Hepatocyte (in vitro differentiated cells): ENCODE results near the gene MFAP3.

Source experiments
- EZH2 ChIP-seq: fragments of 200-600 bp; sonication (generic); IDR thresholded peaks from 2 replicates; pipeline ENCODE4 v1.6.1; 2016; ENCODE audit warnings: antibody characterized with exemption, mild to moderate bottlenecking, borderline replicate concordance
- EZH2phosphoT487 ChIP-seq: fragments of 200-600 bp; sonication (generic); IDR thresholded peaks from one replicate; pipeline ENCODE4 v1.6.1; 2018; ENCODE audit warnings: antibody characterized with exemption, mild to moderate bottlenecking, low read depth, moderate library complexity; ENCODE audit not compliant: unreplicated experiment, severe bottlenecking
- TF ChIP-seq, protein P1 (sequence below): fragments of 200-600 bp; sonication (generic); IDR thresholded peaks from 2 replicates; pipeline ENCODE4 v1.5.1; 2016; ENCODE audit warnings: antibody characterized with exemption, mild to moderate bottlenecking; ENCODE audit not compliant: poor library complexity

DNA sequence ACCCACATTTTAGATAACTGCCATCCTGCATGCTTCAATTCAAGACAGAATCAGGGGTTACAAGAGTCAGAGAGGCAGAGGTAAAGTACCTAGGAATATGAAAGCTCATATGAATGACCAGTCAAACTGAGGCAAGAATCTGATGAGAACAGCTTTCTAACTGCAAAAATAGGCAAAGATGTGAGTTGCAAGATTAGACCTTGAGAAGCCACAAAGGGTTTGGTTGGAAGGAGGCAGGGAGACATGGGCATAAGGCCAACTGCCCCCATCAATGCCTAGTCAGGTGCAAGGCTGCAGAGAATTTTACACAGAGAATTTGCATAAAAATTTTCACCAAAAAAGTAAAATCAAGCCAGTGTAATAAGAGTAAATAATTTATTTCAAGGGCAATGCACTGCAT lies 12.8 kb upstream of the MFAP3 start:
- TF ChIP-seq, protein P1, sequence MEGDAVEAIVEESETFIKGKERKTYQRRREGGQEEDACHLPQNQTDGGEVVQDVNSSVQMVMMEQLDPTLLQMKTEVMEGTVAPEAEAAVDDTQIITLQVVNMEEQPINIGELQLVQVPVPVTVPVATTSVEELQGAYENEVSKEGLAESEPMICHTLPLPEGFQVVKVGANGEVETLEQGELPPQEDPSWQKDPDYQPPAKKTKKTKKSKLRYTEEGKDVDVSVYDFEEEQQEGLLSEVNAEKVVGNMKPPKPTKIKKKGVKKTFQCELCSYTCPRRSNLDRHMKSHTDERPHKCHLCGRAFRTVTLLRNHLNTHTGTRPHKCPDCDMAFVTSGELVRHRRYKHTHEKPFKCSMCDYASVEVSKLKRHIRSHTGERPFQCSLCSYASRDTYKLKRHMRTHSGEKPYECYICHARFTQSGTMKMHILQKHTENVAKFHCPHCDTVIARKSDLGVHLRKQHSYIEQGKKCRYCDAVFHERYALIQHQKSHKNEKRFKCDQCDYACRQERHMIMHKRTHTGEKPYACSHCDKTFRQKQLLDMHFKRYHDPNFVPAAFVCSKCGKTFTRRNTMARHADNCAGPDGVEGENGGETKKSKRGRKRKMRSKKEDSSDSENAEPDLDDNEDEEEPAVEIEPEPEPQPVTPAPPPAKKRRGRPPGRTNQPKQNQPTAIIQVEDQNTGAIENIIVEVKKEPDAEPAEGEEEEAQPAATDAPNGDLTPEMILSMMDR: no peak
- no peak for TF ChIP-seq EZH2
- no peak for TF ChIP-seq EZH2phosphoT487
